Fibroblast of lung (primary cell): ENCODE results near the gene CARS1.

ENCODE experiments used
- CTCF ChIP-seq, 2 donors: IDR thresholded peaks in 1 of 2; conservative IDR thresholded peaks in 1 of 2; 1 replicate in 1 of 2; 2 replicates in 1 of 2; pipeline ENCODE4 v1.5.1; 2011 to 2012; ENCODE audit warnings: low read length in 2 of 2, control low read depth in 1 of 2, inconsistent platforms in 1 of 2, low read depth in 1 of 2, mild to moderate bottlenecking in 1 of 2
- EZH2 ChIP-seq: IDR thresholded peaks from 2 replicates; pipeline ENCODE4 v1.5.1; 2012; ENCODE audit warnings: low read length, control low read depth, mild to moderate bottlenecking; ENCODE audit errors: missing control alignments

GRCh38 chr11:3016861-3017260 lies 40.4 kb downstream of the CARS1 start:
- TF ChIP-seq EZH2, result no peak
- no peak for TF ChIP-seq CTCF (conservative IDR thresholded peaks at IDR 0.05 in 1 of 2, IDR thresholded peaks at IDR 0.05 in 1 of 2; ENCODE audit: low read depth in 1 of 2, low read length in 2 of 2)
